IMR-90 (cell line): ENCODE data around the gene VOPP1.

ENCODE experiments used
- BHLHE40 ChIP-seq: fragments of 150-350 bp; IDR thresholded peaks from 2 replicates; pipeline ENCODE4 v1.6.1; 2016; ENCODE audit warnings: mild to moderate bottlenecking, low read depth, low read length
- CEBPB ChIP-seq: IDR thresholded peaks from 2 replicates; pipeline ENCODE4 v1.6.1; 2012; ENCODE audit warnings: low read depth, low read length, improper control_type of control experiment
- CTCF ChIP-seq: conservative IDR thresholded peaks from 2 replicates; pipeline ENCODE4 v1.5.1; 2012; ENCODE audit warnings: mild to moderate bottlenecking, low read depth, low read length, improper control_type of control experiment
- MAFK ChIP-seq: IDR thresholded peaks from 2 replicates; pipeline ENCODE4 v1.6.1; 2012; ENCODE audit warnings: low read depth, low read length, improper control_type of control experiment
- MAZ ChIP-seq: IDR thresholded peaks from 2 replicates; pipeline ENCODE4 v1.6.1; 2012; ENCODE audit warnings: low read depth, mild to moderate bottlenecking, low read length, improper control_type of control experiment, moderate library complexity, borderline replicate concordance
- POLR2A ChIP-seq: IDR thresholded peaks from 2 replicates; pipeline ENCODE4 v1.6.1; 2012; ENCODE audit warnings: mild to moderate bottlenecking, low read depth, low read length
- RAD21 ChIP-seq: IDR thresholded peaks from 2 replicates; pipeline ENCODE4 v1.6.1; 2012; ENCODE audit warnings: low read length, improper control_type of control experiment
- RFX5 ChIP-seq: IDR thresholded peaks from 2 replicates; pipeline ENCODE4 v1.8.0; 2012; ENCODE audit warnings: low read depth, mild to moderate bottlenecking, low read length, moderate library complexity
- SMC3 ChIP-seq: fragments of 150-350 bp; IDR thresholded peaks from 2 replicates; pipeline ENCODE4 v1.6.1; 2016; ENCODE audit warnings: low read depth, mild to moderate bottlenecking, antibody characterized with exemption, low read length, moderate library complexity
- USF2 ChIP-seq: fragments of 150-350 bp; IDR thresholded peaks from 2 replicates; pipeline ENCODE4 v1.6.1; 2017; ENCODE audit warnings: mild to moderate bottlenecking, antibody characterized with exemption, low read length, low read depth
- TF ChIP-seq, protein P1 (sequence below): fragments of 150-350 bp; IDR thresholded peaks from 2 replicates; pipeline ENCODE4 v1.6.1; 2016; ENCODE audit warnings: low read depth, mild to moderate bottlenecking, low read length, moderate library complexity, borderline replicate concordance

DNA sequence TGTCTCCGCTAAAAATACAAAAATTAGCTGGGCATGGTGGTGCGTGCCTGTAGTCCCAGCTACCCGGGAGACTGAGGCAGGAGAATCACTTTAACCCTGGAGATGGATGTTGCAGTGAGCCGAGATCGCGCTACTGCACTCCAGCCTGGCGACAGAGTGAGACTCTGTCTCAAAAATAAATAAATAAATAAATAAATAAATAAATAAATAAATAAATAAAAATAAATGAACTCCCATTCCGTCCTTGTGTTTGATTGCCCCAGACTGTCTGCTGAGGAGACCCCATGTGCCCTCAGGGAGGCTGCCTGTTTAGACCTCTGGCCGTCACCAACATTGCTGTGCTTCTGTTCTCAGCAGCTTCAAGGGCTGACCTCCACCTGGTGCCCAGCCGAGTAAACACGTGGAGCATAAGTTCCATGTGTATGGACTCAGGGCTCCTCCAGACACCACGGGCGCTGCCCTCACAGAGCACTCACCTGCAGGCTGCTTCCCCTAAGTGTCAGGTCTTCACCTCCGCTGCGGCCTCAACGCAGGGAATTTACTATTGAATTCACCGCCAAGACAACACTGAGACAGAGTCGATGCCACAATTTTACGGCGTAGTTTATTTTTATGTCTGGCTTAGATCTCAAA lies 32.0 kb downstream of the VOPP1 start:
- TF ChIP-seq CTCF (no peak), SMC3 (no peak), RAD21 (no peak), RFX5 (no peak), POLR2A (no peak), USF2 (no peak), MAZ (no peak), MAFK (no peak), BHLHE40 (no peak), CEBPB (no peak)
- TF ChIP-seq, protein P1, sequence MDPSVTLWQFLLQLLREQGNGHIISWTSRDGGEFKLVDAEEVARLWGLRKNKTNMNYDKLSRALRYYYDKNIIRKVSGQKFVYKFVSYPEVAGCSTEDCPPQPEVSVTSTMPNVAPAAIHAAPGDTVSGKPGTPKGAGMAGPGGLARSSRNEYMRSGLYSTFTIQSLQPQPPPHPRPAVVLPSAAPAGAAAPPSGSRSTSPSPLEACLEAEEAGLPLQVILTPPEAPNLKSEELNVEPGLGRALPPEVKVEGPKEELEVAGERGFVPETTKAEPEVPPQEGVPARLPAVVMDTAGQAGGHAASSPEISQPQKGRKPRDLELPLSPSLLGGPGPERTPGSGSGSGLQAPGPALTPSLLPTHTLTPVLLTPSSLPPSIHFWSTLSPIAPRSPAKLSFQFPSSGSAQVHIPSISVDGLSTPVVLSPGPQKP, result no peak
